GM12891 (cell line): Measurements from ENCODE around the gene SYNPR.

ENCODE experiments used
- POLR2A ChIP-seq: IDR thresholded peaks from 2 replicates; pipeline ENCODE4 v1.6.1; 2011; ENCODE audit warnings: low read depth, low read length, control low read depth
- POLR2AphosphoS5 ChIP-seq: IDR thresholded peaks from 2 replicates; pipeline ENCODE4 v1.6.1; 2011; ENCODE audit warnings: low read depth, low read length, control low read depth
- POU2F2 ChIP-seq: IDR thresholded peaks from 2 replicates; pipeline ENCODE4 v1.6.1; 2011; ENCODE audit warnings: low read depth, mild to moderate bottlenecking, control low read depth, low read length, moderate library complexity
- SPI1 ChIP-seq: IDR thresholded peaks from 2 replicates; pipeline ENCODE4 v1.6.1; 2011; ENCODE audit warnings: low read depth, low read length, control low read depth
- TAF1 ChIP-seq: IDR thresholded peaks from 2 replicates; pipeline ENCODE4 v1.6.1; 2011; ENCODE audit warnings: low read depth, low read length, control low read depth

- TF ChIP-seq TAF1 (no peak), POLR2AphosphoS5 (no peak), SPI1 (no peak), POLR2A (no peak), POU2F2 (no peak)
Observed at GRCh38 chr3:63576846-63577245, 298.7 kb downstream of the SYNPR start.
